ENCODE data around the gene VCL. TPM values are rescaled to one million over a fixed set of nuclear protein-coding genes. Genes with fewer than 3 reads are reported as not detected.

The VCL gene
- total and polyA plus RNA-seq, 12 donors: 14.3 to 90.7 (median 43.2) TPM

DNA sequence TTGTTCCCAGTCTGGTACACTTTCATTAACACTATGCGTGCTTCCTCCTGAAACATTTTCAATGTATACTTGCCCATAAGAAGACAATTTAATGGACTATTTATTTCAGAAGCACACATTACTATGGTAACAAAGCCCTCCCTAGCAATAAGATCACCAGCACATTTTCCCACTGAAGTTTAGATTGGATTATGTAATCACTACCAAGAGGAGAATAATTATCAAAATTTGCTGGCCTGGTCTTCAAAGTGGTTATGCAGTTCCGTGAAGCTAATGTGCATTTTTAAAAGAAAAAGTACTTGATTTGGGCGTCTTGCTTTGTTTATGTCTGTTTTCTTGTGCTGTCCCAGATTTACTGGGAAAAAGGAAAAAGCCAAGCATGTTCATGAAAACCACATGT is 90.8 kb downstream of the VCL start:
- Histone ChIP-seq H3K4me1 (replicated peaks in 1 of 2) (no peaks in the 10 kb centered on the region), H3K4me3 (no peak overlapping the region), H3K9me3 (replicated peaks in 1 of 3) (no peaks in the 10 kb centered on the region), H3K27me3 (no peaks in the 10 kb centered on the region), H3K27ac (no peak overlapping the region), H3K36me3 (replicated peaks in 1 of 2) (peaks cover 0 to 34% of the 10 kb centered on the region in 2 donors)
- no peak for DNase-seq
- intact Hi-C loops (cut with DNase I): loop anchor here in 1 of 2 donors (10.0 kb wide), 1 partner anchor 204 kb away; no protein-coding TSS in a partner anchor
- TF ChIP-seq, protein P1, sequence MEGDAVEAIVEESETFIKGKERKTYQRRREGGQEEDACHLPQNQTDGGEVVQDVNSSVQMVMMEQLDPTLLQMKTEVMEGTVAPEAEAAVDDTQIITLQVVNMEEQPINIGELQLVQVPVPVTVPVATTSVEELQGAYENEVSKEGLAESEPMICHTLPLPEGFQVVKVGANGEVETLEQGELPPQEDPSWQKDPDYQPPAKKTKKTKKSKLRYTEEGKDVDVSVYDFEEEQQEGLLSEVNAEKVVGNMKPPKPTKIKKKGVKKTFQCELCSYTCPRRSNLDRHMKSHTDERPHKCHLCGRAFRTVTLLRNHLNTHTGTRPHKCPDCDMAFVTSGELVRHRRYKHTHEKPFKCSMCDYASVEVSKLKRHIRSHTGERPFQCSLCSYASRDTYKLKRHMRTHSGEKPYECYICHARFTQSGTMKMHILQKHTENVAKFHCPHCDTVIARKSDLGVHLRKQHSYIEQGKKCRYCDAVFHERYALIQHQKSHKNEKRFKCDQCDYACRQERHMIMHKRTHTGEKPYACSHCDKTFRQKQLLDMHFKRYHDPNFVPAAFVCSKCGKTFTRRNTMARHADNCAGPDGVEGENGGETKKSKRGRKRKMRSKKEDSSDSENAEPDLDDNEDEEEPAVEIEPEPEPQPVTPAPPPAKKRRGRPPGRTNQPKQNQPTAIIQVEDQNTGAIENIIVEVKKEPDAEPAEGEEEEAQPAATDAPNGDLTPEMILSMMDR (IDR thresholded peaks at IDR 0.05): no peak
- TF ChIP-seq POLR2A (IDR thresholded peaks at IDR 0.05): no peak
- 44 to 90% (median 66%) methylated on average over 3 of the region's 3 CpGs for WGBS, 4 donors

DNA sequence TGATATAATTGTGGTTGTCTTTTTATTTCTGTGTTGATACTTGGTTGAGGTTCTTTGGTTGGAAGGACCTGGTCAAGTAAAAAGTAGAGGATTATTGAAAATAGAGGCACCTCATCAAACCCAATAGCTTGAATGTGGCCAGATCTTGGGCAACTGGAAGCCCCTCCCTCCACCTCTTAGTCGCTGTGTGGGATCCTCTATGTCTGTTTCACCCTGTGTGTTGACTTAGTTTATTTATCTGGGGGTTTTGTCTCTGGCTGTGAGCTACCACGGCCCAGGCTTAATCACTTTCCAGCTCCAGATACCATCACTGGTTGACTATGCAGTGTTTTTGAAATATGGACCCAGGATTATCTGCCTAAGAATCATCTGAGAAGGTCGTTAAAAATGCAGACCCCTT is 94.5 kb downstream of the VCL start:
- H3K27me3 ChIP-seq: no peaks in the 10 kb centered on the region
- TF ChIP-seq, protein P1 (IDR thresholded peaks at IDR 0.05): no peak
- no peak for TF ChIP-seq POLR2A (IDR thresholded peaks at IDR 0.05)
- H3K4me3 ChIP-seq: no peak overlapping the region
- H3K4me1 ChIP-seq (replicated peaks in 1 of 2): no peaks in the 10 kb centered on the region
- no peak for DNase-seq
- no peaks in the 10 kb centered on the region for H3K9me3 ChIP-seq (replicated peaks in 1 of 3)
- WGBS, 4 donors: 89 to 96% (median 90%) methylated on average over 3 of the region's 3 CpGs
- peaks cover 0 to 52% of the 10 kb centered on the region in 2 donors for H3K36me3 ChIP-seq (replicated peaks in 1 of 2)
- intact Hi-C loops (cut with DNase I): no loop called here
- no peak overlapping the region for H3K27ac ChIP-seq

- H3K4me3 ChIP-seq: no peak overlapping the region
- no peak overlapping the region for H3K27ac ChIP-seq
- H3K9me3 ChIP-seq (replicated peaks in 1 of 3): no peaks in the 10 kb centered on the region
- intact Hi-C loops (cut with DNase I): no loop called here
- DNase-seq: no peak
- H3K27me3 ChIP-seq: no peaks in the 10 kb centered on the region
- H3K4me1 ChIP-seq (replicated peaks in 1 of 2): no peaks in the 10 kb centered on the region
- 88 to 95% (median 92%) methylated on average over 4 of the region's 4 CpGs for WGBS, 4 donors
- peaks cover 0 to 65% of the 10 kb centered on the region in 2 donors for H3K36me3 ChIP-seq (replicated peaks in 1 of 2)
- TF ChIP-seq, protein P1 (IDR thresholded peaks at IDR 0.05): no peak
- no peak for TF ChIP-seq POLR2A (IDR thresholded peaks at IDR 0.05)
Measured at GRCh38 chr10:74093530-74094164, 95.7 kb downstream of the VCL start.

DNA sequence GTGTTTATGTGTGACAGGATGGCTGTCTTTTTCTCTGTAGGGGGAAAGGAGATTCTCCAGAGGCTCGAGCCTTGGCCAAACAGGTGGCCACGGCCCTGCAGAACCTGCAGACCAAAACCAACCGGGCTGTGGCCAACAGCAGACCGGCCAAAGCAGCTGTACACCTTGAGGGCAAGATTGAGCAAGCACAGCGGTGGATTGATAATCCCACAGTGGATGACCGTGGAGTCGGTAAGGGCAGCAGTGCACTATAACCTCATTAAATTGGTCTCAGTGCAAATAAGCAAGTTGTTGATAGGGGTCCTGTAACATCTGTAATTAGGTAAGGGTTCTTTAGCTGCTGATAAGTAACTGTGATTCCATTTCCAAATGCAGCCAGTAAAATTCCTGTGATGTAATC is 96.3 kb downstream of the VCL start:
- H3K36me3 ChIP-seq (replicated peaks in 1 of 2): peaks cover 0 to 65% of the 10 kb centered on the region in 2 donors
- H3K4me3 ChIP-seq: no peak overlapping the region
- no peak overlapping the region for H3K27ac ChIP-seq
- DNase-seq: no peak
- intact Hi-C loops (cut with DNase I): no loop called here
- H3K9me3 ChIP-seq (replicated peaks in 1 of 3): no peaks in the 10 kb centered on the region
- H3K27me3 ChIP-seq: no peaks in the 10 kb centered on the region
- H3K4me1 ChIP-seq (replicated peaks in 1 of 2): no peaks in the 10 kb centered on the region
- 87 to 96% (median 93%) methylated on average over 7 of the region's 7 CpGs for WGBS, 4 donors
- TF ChIP-seq, protein P1 (IDR thresholded peaks at IDR 0.05): no peak
- TF ChIP-seq POLR2A (IDR thresholded peaks at IDR 0.05): no peak
